HEK293T (cell line): ENCODE measurements around the gene RPL36AL.
A peak's percentile ranks its signal among the peaks of the same experiment; 100 is the strongest.
"Not testable (repeated sequence)": the region's sequence is repeated elsewhere in the genome, so short reads cannot be mapped to it uniquely, and the experiment has no call there.

Experiments
- CTCF ChIA-PET: fragments of 350-600 bp; formaldehyde crosslinking; extraction: SDS; loops from one replicate; lab custom pipeline; 2021; ENCODE audit warnings: antibody characterized with exemption, inconsistent platforms; lab: Yijun Ruan, JAX
- POLR2A ChIA-PET: fragments of 350-600 bp; formaldehyde crosslinking; extraction: SDS; loops from one replicate; lab custom pipeline; 2020; ENCODE audit warnings: antibody characterized with exemption, inconsistent platforms; lab: Yijun Ruan, JAX
- DNase-seq: peaks from one replicate; pipeline ENCODE4 v3.0.0; 2012; ENCODE audit warnings: mixed read lengths; ENCODE audit errors: extremely low spot score
- ARNT ChIP-seq: fragments of 450-650 bp; IDR thresholded peaks from 2 replicates; pipeline ENCODE4 v1.6.1; 2017; ENCODE audit warnings: mild to moderate bottlenecking
- BHLHE40 ChIP-seq: fragments of 450-650 bp; IDR thresholded peaks from 2 replicates; pipeline ENCODE4 v1.6.1; 2016; ENCODE audit warnings: mild to moderate bottlenecking, moderate library complexity, borderline replicate concordance
- CTBP1 ChIP-seq: fragments of 450-650 bp; IDR thresholded peaks from 2 replicates; pipeline ENCODE4 v1.6.1; 2016; ENCODE audit warnings: borderline replicate concordance
- ELF4 ChIP-seq: fragments of 450-650 bp; IDR thresholded peaks from 2 replicates; pipeline ENCODE4 v1.6.1; 2017; ENCODE audit warnings: antibody characterized with exemption
- FOXA1 ChIP-seq: fragments of 450-650 bp; IDR thresholded peaks from 2 replicates; pipeline ENCODE4 v1.6.1; 2016; ENCODE audit warnings: mild to moderate bottlenecking
- FOXK2 ChIP-seq: fragments of 450-650 bp; IDR thresholded peaks from 2 replicates; pipeline ENCODE4 v1.6.1; 2016; ENCODE audit warnings: mild to moderate bottlenecking
- FOXM1 ChIP-seq: fragments of 450-650 bp; IDR thresholded peaks from 2 replicates; pipeline ENCODE4 v1.6.1; 2017; ENCODE audit warnings: mild to moderate bottlenecking, borderline replicate concordance
- HDGF ChIP-seq: fragments of 450-650 bp; IDR thresholded peaks from 2 replicates; pipeline ENCODE4 v1.6.1; 2017; ENCODE audit warnings: antibody characterized with exemption, borderline replicate concordance
- L3MBTL2 ChIP-seq: fragments of 450-650 bp; conservative IDR thresholded peaks from 2 replicates; pipeline ENCODE4 v1.6.1; 2016; ENCODE audit warnings: mild to moderate bottlenecking
- LEF1 ChIP-seq: fragments of 450-650 bp; IDR thresholded peaks from 2 replicates; pipeline ENCODE4 v1.6.1; 2017; ENCODE audit warnings: mild to moderate bottlenecking, borderline replicate concordance
- NFRKB ChIP-seq: fragments of 450-650 bp; IDR thresholded peaks from 2 replicates; pipeline ENCODE4 v1.6.1; 2016; ENCODE audit warnings: mild to moderate bottlenecking, moderate library complexity
- PKNOX1 ChIP-seq: fragments of 450-650 bp; IDR thresholded peaks from 2 replicates; pipeline ENCODE4 v1.6.1; 2016
- SP1 ChIP-seq: fragments of 450-650 bp; IDR thresholded peaks from 2 replicates; pipeline ENCODE4 v1.6.1; 2017
- SUZ12 ChIP-seq: fragments of 450-650 bp; IDR thresholded peaks from 2 replicates; pipeline ENCODE4 v1.6.1; 2016; ENCODE audit warnings: mild to moderate bottlenecking
- TARDBP ChIP-seq: fragments of 450-650 bp; IDR thresholded peaks from 2 replicates; pipeline ENCODE4 v1.6.1; 2016
- ZNF384 ChIP-seq: fragments of 450-650 bp; IDR thresholded peaks from 2 replicates; pipeline ENCODE4 v1.6.1; 2016

RPL36AL gene

GRCh38 chr14:49623941-49624839, 3.8 kb upstream of the RPL36AL start:
- ChIA-PET POLR2A (interaction anchor here (0.6 to 2.1 kb wide), 7 partner anchors 9 to 165 kb away, joined by 3 to 9 read pairs (median 7); partner anchors contain the start of genes DNAAF2, KLHDC2, LRR1 and POLE2), CTCF (interaction anchor here (0.9 to 2.6 kb wide), 2 partner anchors 10 to 38 kb away, joined by 3 to 11 read pairs; partner anchors contain the start of gene RPS29)
- no peak for TF ChIP-seq FOXA1
- no peak for TF ChIP-seq LEF1
- peak; percentile 76 for TF ChIP-seq ZNF384
- no peak for TF ChIP-seq NFRKB
- DNase-seq, result no peak

GRCh38 chr14:49623387-49623786, 3.0 kb upstream of the RPL36AL start:
- POLR2A ChIA-PET, result interaction anchor here (0.8 to 2.1 kb wide), 4 partner anchors 9 to 64 kb away, joined by 3 to 9 read pairs (median 8); partner anchors contain the start of genes DNAAF2, POLE2 and RPS29
- DNase-seq, result no peak
- no peak for TF ChIP-seq FOXK2
- no peak for TF ChIP-seq SP1
- CTCF ChIA-PET, result interaction anchor here (0.9 to 2.6 kb wide), 2 partner anchors 11 to 37 kb away, joined by 3 to 11 read pairs; partner anchors contain the start of gene RPS29

GRCh38 chr14:49622022-49622607, 1.7 kb upstream of the RPL36AL start:
- ChIA-PET POLR2A (interaction anchor here (0.8 to 3.5 kb wide), 7 partner anchors 8 to 35 kb away, joined by 3 to 63 read pairs (median 33); partner anchors contain the start of genes LRR1 and RPS29), CTCF (interaction anchor here (1.0 to 3.5 kb wide), 2 partner anchors 11 to 12 kb away, joined by 3 to 11 read pairs; partner anchors contain the start of gene DNAAF2)
- TF ChIP-seq FOXA1 (no peak), LEF1 (no peak)
- no peak for DNase-seq

GRCh38 chr14:49621114-49621881, 872 bp upstream of the RPL36AL start:
- peak; percentile 40 for DNase-seq
- POLR2A ChIA-PET, result interaction anchor here (0.6 to 3.5 kb wide), 18 partner anchors 9 to 237 kb away, joined by 3 to 63 read pairs (median 9); partner anchors contain the start of genes DNAAF2, KLHDC1, KLHDC2 and LRR1
- no peak for TF ChIP-seq SP1
- peak; percentile 72 for TF ChIP-seq L3MBTL2
- CTCF ChIA-PET, result interaction anchor here (3.5 kb wide), 1 partner anchor 13 kb away, joined by 11 read pairs; the partner anchor contains the start of gene DNAAF2

- DNase-seq, result no peak
- CTCF ChIA-PET, result interaction anchor here (0.6 to 3.5 kb wide), 5 partner anchors 15 to 158 kb away, joined by 3 to 11 read pairs (median 6); partner anchors contain the start of genes DNAAF2 and RPS29
- TF ChIP-seq L3MBTL2 (no peak), FOXM1 (no peak), SUZ12 (no peak), ARNT (no peak), CTBP1 (no peak), NFRKB (no peak), FOXK2 (no peak), TARDBP (no peak), FOXA1 (no peak), PKNOX1 (no peak), HDGF (no peak), SP1 (no peak), ZNF384 (no peak), ELF4 (no peak), LEF1 (no peak), BHLHE40 (no peak)
- POLR2A ChIA-PET, result interaction anchor here (0.7 to 3.5 kb wide), 25 partner anchors 8 to 251 kb away, joined by 3 to 63 read pairs (median 8); partner anchors contain the start of genes DNAAF2, KLHDC1, KLHDC2 and LRR1
Observed at GRCh38 chr14:49619730-49620129, 696 bp downstream of the RPL36AL start.

GRCh38 chr14:49619273-49619672, 1.2 kb downstream of the RPL36AL start:
- POLR2A ChIA-PET, result interaction anchor here (1.5 to 3.5 kb wide), 2 partner anchors 9 to 13 kb away, joined by 8 to 63 read pairs; no protein-coding TSS in a partner anchor
- DNase-seq, result not testable (repeated sequence)
- CTCF ChIA-PET, result interaction anchor here (0.6 to 3.5 kb wide), 2 partner anchors 15 to 33 kb away, joined by 11 read pairs; partner anchors contain the start of gene DNAAF2

GRCh38 chr14:49617852-49618519, 2.4 kb downstream of the RPL36AL start:
- no peak for DNase-seq
- POLR2A ChIA-PET, result no interaction called here
- CTCF ChIA-PET, result no interaction called here
- no peak for TF ChIP-seq ZNF384
